Measurements from ENCODE around the gene MAP3K1.

- no peak for TF ChIP-seq CTCF (conservative IDR thresholded peaks at IDR 0.05; ENCODE audit: low read length)
- no peak for TF ChIP-seq EZH2phosphoT487 (IDR thresholded peaks at IDR 0.05; ENCODE audit: borderline replicate concordance)
These were observed 7.7 kb upstream of the MAP3K1 start for GRCh38 chr5:56807679-56808078.

All from Loucy (cell line).